Measurements from ENCODE around the gene HEATR1.

GRCh38 chr1:236642763-236643162, 38.4 kb upstream of the HEATR1 start:
- TF ChIP-seq CTCF (conservative IDR thresholded peaks at IDR 0.05; ENCODE audit: low read length) (no peak), EZH2phosphoT487 (IDR thresholded peaks at IDR 0.05; ENCODE audit: borderline replicate concordance, low read depth, low read length) (no peak)
